Pancreas (tissue), 10 donors: Measurements from ENCODE around the gene EHF. TPM values are rescaled to one million over a fixed set of nuclear protein-coding genes. Genes with fewer than 3 reads are reported as not detected.
A peak's percentile ranks its signal among the peaks of the same experiment; 100 is the strongest.

ENCODE experiments used
- ATAC-seq, 4 donors: fragments of 200-7000 bp; cut with Tn5 transposase; one replicate each; pipeline versions ENCODE4 v1.8.0 to v1.9.1; 2020; ENCODE audit warnings: mild to moderate bottlenecking in 4 of 4, moderate library complexity in 4 of 4
- DNase-seq, 6 donors: peaks; one replicate each; pipeline ENCODE4 v3.0.0-alpha.2; 2020
- FAIRE-seq: peaks from 2 replicates; lab custom pipeline; 2012; peaks lifted over from hg19 to GRCh38; lab: Jason Lieb, UNC
- H3K27ac ChIP-seq, 4 donors: fragments of 200-600 bp; sonication (generic); 1 replicate in 3 of 4; 2 replicates in 1 of 4; pipeline versions ENCODE4 v1.5.0 to v1.8.0; 2020
- H3K27me3 ChIP-seq, 4 donors: fragments of 200-600 bp; one replicate each; pipeline ENCODE4 v1.8.0; 2021
- H3K36me3 ChIP-seq, 3 donors: fragments of 200-600 bp; sonication (generic) in 1 of 3; one replicate each; pipeline versions ENCODE4 v1.5.0 to v1.8.0; 2020 to 2021
- H3K4me1 ChIP-seq, 3 donors: fragments of 200-600 bp; one replicate each; pipeline ENCODE4 v1.8.0; 2021
- H3K4me3 ChIP-seq, 4 donors: fragments of 200-600 bp; sonication (generic) in 2 of 4; one replicate each; pipeline versions ENCODE4 v1.5.0 to v1.8.0; 2020 to 2021
- H3K9me3 ChIP-seq, 4 donors: fragments of 200-600 bp; one replicate each; pipeline ENCODE4 v1.8.0; 2021
- CTCF ChIP-seq, 4 donors: fragments of 200-600 bp; sonication (generic) in 3 of 4; IDR thresholded peaks; one replicate each; pipeline versions ENCODE4 v1.5.0 to v1.8.0; 2021; ENCODE audit warnings: antibody characterized with exemption in 4 of 4
- WGBS, 2 donors: extraction: QIAGEN DNeasy Blood & Tissue Kit; methylation state at CpG; one replicate each; pipeline ENCODE4 v1.1.7; 2013; 5-methylcytosine and 5-hydroxymethylcytosine counted together
- intact Hi-C, 3 donors: fragments of 100-400 bp; cut with DNase I; formaldehyde crosslinking; loops; one replicate each; pipeline versions ENCODE4 v1.11.1 to v1.14.2; 2022
- polyA plus RNA-seq, 2 donors: library from polyadenylated mRNA; stranded (reverse); fragments of 200-250 nt; gene quantifications; one replicate each; pipeline ENCODE4 v1.2.3, GENCODE V29; 2013
- total RNA-seq, 6 donors: library from RNA; stranded (reverse); fragmentation: NEBNext Ultra II Directional in 4 of 6; extraction: Animal tissue kit (Norgen Biotek cat#: 25700) in 4 of 6; gene quantifications; one replicate each; pipeline versions ENCODE4 v1.2.1 to v1.2.4, GENCODE V29; 2021 to 2023
- donor health status: healthy with polysubstance abuse.
- donor health status: DM: no; HTN: no; CAD: no; lungs with moderate emphysema.
- donor health status: DM: no; HTN: no; CAD: no.
- donor health status: control.
- donor health status: control.
- donor health status: Bipolar disorder and iron deficiency.
- donor health status: DM: yes; HTN: yes; CAD: no.
- donor health status: DM: no; HTN: no; CAD: no.
- donor health status: DM: no; HTN: no; CAD: no.
- donor health status: DM: yes; HTN: yes; CAD: no.

The EHF gene
- total and polyA plus RNA-seq, 8 donors = 7.7 to 58.2 (median 32.4) TPM

GRCh38 chr11:34641456-34641855, 20.6 kb downstream of the EHF start:
- intact Hi-C loops = no loop called here
- peak; percentile 20 to 44 (median 26) for ATAC-seq
- no peak for DNase-seq
- no peak for FAIRE-seq
- H3K27me3 ChIP-seq = no peaks in the 10 kb centered on the region
- peaks cover 0 to 10% (median 0%) of the 10 kb centered on the region in 3 donors for H3K36me3 ChIP-seq
- WGBS, 2 donors = 16 to 21% methylated on average over 5 of the region's 5 CpGs
- H3K4me3 ChIP-seq = no peak overlapping the region
- no peaks in the 10 kb centered on the region for H3K9me3 ChIP-seq
- no peak for TF ChIP-seq CTCF (IDR thresholded peaks at IDR 0.05)
- peak overlapping the region; percentile 30 to 92 (median 68) for H3K27ac ChIP-seq
- H3K4me1 ChIP-seq = peaks cover 65 to 66% (median 66%) of the 10 kb centered on the region in 3 donors

DNA sequence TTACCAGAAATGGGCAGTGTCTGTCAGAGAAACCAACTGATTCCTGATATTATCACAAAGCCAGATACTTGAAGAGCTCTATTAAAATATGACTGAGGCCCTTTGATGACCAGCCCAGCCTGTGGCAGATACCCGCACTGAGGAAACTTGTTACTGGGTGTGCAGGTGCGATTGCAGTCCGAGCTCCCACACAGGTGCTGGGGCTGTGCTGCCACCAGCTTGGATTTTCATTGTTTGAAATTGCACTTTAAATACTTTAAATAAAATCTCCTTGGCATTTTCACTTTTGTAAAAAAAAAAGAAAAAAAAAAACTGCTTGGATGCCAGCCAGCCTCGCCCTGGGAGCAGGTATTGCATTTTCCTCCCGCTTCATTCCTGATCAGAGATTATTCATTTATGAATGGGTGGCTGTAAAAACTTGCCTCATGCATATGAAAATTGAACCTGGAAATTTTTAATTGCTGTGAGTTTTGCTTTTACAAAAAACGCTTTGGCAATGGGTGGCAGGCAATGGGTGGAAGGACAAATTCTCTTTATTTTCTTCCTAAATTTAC, 21.2 kb downstream of the EHF start:
- DNase-seq (peak in 4 of 6 donors; percentile 55 to 67 (median 58)), ATAC-seq (peak; percentile 50 to 69 (median 65)), FAIRE-seq (no peak)
- Histone ChIP-seq H3K36me3 (peaks cover 0 to 14% (median 0%) of the 10 kb centered on the region in 3 donors), H3K4me1 (peaks cover 60 to 63% (median 61%) of the 10 kb centered on the region in 3 donors), H3K27me3 (no peaks in the 10 kb centered on the region), H3K4me3 (peak overlapping the region in 1 of 4 donors; percentile 11), H3K27ac (peak overlapping the region; percentile 67 to 92 (median 68)), H3K9me3 (no peaks in the 10 kb centered on the region)
- WGBS, 2 donors = 9 to 15% methylated on average over 6 of the region's 6 CpGs
- intact Hi-C loops = no loop called here
- no peak for TF ChIP-seq CTCF (IDR thresholded peaks at IDR 0.05)

GRCh38 chr11:34642873-34643272, 22.0 kb downstream of the EHF start:
- FAIRE-seq (no peak), ATAC-seq (no peak), DNase-seq (no peak)
- Histone ChIP-seq H3K36me3 (peaks cover 0 to 18% (median 0%) of the 10 kb centered on the region in 3 donors), H3K27ac (peak overlapping the region; percentile 67 to 92 (median 68)), H3K9me3 (no peaks in the 10 kb centered on the region), H3K4me3 (peak overlapping the region in 1 of 4 donors; percentile 11), H3K27me3 (no peaks in the 10 kb centered on the region), H3K4me1 (peaks cover 52 to 55% (median 53%) of the 10 kb centered on the region in 3 donors)
- WGBS, 2 donors = 41 to 45% methylated on average over 6 of the region's 6 CpGs
- intact Hi-C loops = no loop called here
- TF ChIP-seq CTCF (IDR thresholded peaks at IDR 0.05) = no peak

DNA sequence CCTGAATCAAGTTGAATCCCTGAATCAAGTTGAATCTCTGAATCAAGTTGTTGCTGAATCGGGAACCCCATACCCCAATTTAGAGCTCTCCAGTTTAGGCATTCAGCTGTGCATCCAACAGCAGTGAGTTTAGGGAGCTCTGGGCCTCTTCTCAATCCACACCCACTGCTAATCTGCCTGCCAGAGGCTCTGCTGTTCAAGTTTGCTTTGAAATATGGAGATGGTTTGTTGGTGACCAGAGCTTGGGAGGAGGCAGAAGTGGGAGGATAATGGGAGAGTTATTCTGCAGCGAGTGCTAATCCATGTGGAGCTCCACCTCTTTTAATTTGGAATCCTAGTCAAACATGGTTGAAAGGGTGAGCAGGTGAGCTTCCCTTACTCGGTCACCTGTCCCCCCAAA, 22.4 kb downstream of the EHF start:
- DNase-seq = no peak
- Histone ChIP-seq H3K27me3 (no peaks in the 10 kb centered on the region), H3K9me3 (no peaks in the 10 kb centered on the region), H3K4me1 (peaks cover 48 to 51% (median 49%) of the 10 kb centered on the region in 3 donors), H3K36me3 (peaks cover 0 to 22% (median 0%) of the 10 kb centered on the region in 3 donors), H3K27ac (peak overlapping the region in 3 of 4 donors; percentile 17 to 92 (median 48)), H3K4me3 (peak overlapping the region in 1 of 4 donors; percentile 11)
- FAIRE-seq = no peak
- 57 to 63% methylated on average over 3 of the region's 3 CpGs for WGBS, 2 donors
- TF ChIP-seq CTCF (IDR thresholded peaks at IDR 0.05) = no peak
- ATAC-seq = no peak
- intact Hi-C loops = no loop called here

GRCh38 chr11:34643846-34644245, 23.0 kb downstream of the EHF start:
- FAIRE-seq (no peak), ATAC-seq (no peak), DNase-seq (no peak)
- peaks cover 43 to 45% (median 44%) of the 10 kb centered on the region in 3 donors for H3K4me1 ChIP-seq
- no peaks in the 10 kb centered on the region for H3K9me3 ChIP-seq
- peak overlapping the region in 3 of 4 donors; percentile 17 to 92 (median 48) for H3K27ac ChIP-seq
- TF ChIP-seq CTCF (IDR thresholded peaks at IDR 0.05) = no peak
- H3K4me3 ChIP-seq = no peak overlapping the region
- H3K27me3 ChIP-seq = no peaks in the 10 kb centered on the region
- 74 to 81% methylated on average over 2 of the region's 2 CpGs for WGBS, 2 donors
- peaks cover 0 to 27% (median 1%) of the 10 kb centered on the region in 3 donors for H3K36me3 ChIP-seq
- intact Hi-C loops = no loop called here
